HepG2 (cell line): Measurements from ENCODE around the gene PCSK7. TPM values are rescaled to one million over a fixed set of nuclear protein-coding genes. Genes with fewer than 3 reads are reported as not detected.

Experiments used
- RXRB ChIP-seq: IDR thresholded peaks from 2 replicates; pipeline ENCODE4 v1.6.1; 2016; ENCODE audit warnings: borderline replicate concordance, missing genetic modification reagents, missing compliant biosample characterization
- SMAD1 ChIP-seq: sonication (generic); formaldehyde crosslinking; IDR thresholded peaks from 2 replicates; pipeline ENCODE4 v1.4.0; 2020; ENCODE audit warnings: missing genetic modification reagents, low read depth, mild to moderate bottlenecking, borderline replicate concordance
- SMAD9 ChIP-seq: sonication (generic); formaldehyde crosslinking; IDR thresholded peaks from 2 replicates; pipeline ENCODE4 v1.5.1; 2020; ENCODE audit warnings: mild to moderate bottlenecking, missing genetic modification reagents
- SUZ12 ChIP-seq: fragments of 150-350 bp; IDR thresholded peaks from 2 replicates; pipeline ENCODE4 v1.6.1; 2014; ENCODE audit warnings: low read depth, low read length
- ZNF337 ChIP-seq: sonication (generic); formaldehyde crosslinking; IDR thresholded peaks from 2 replicates; pipeline ENCODE4 v1.5.1; 2020; ENCODE audit warnings: missing genetic modification reagents, low read depth, mild to moderate bottlenecking, borderline replicate concordance
- ZNF510 ChIP-seq: sonication (generic); formaldehyde crosslinking; IDR thresholded peaks from 2 replicates; pipeline ENCODE4 v1.4.0; 2020; ENCODE audit warnings: low read depth, mild to moderate bottlenecking, missing genetic modification reagents
- ZNF543 ChIP-seq: sonication (generic); formaldehyde crosslinking; IDR thresholded peaks from 2 replicates; pipeline ENCODE4 v1.4.0; 2020; ENCODE audit warnings: mild to moderate bottlenecking, missing genetic modification reagents
- ZNF773 ChIP-seq: sonication (generic); formaldehyde crosslinking; IDR thresholded peaks from 2 replicates; pipeline ENCODE4 v1.4.0; 2020; ENCODE audit warnings: missing genetic modification reagents, borderline replicate concordance
- polyA plus RNA-seq, 8 experiments: library from polyadenylated mRNA; depleted of rRNA in 3 of 8; stranded (reverse) in 7 of 8; unstranded in 1 of 8; fragments of >200 nt; fragmentation: Illumina TruSeq in 4 of 8; extraction: Trizol in 4 of 8; gene quantifications; 2 replicates each; pipeline versions ENCODE4 v1.2.1 to v1.2.3, GENCODE V29; 2011 to 2016; ENCODE audit warnings: low read depth in 4 of 8, missing spikeins in 1 of 8, mixed read lengths in 1 of 8; ENCODE audit not compliant: insufficient read depth in 1 of 8
- total RNA-seq, 5 experiments: library from RNA; depleted of rRNA; stranded (reverse); fragments of >200 nt; fragmentation: Illumina TruSeq; extraction: Trizol; gene quantifications; 2 replicates each; pipeline ENCODE4 v1.2.3, GENCODE V29; 2016; ENCODE audit warnings: low read depth in 1 of 5
- TF ChIP-seq, protein P1 (sequence below): sonication (generic); formaldehyde crosslinking; conservative IDR thresholded peaks from 2 replicates; pipeline ENCODE4 v1.8.0; 2022; ENCODE audit warnings: missing genetic modification reagents
- TF ChIP-seq, protein P2 (sequence below): sonication (generic); formaldehyde crosslinking; IDR thresholded peaks from 2 replicates; pipeline ENCODE4 v1.8.0; 2022; ENCODE audit warnings: mild to moderate bottlenecking, missing genetic modification reagents, moderate library complexity
- TF ChIP-seq, protein P3 (sequence below): sonication (generic); formaldehyde crosslinking; IDR thresholded peaks from 2 replicates; pipeline ENCODE4; 2020; ENCODE audit warnings: missing genetic modification reagents, mild to moderate bottlenecking, borderline replicate concordance
- TF ChIP-seq, protein P4 (sequence below): IDR thresholded peaks from 2 replicates; pipeline ENCODE4 v1.6.1; 2016; ENCODE audit warnings: missing biosample characterization, missing genetic modification reagents, low read depth
- TF ChIP-seq, protein P5 (sequence below): IDR thresholded peaks from 2 replicates; pipeline ENCODE4 v1.6.1; 2012; ENCODE audit warnings: low read length, improper control_type of control experiment
- TF ChIP-seq, protein P6 (sequence below): sonication (generic); formaldehyde crosslinking; IDR thresholded peaks from 2 replicates; pipeline ENCODE4 v1.5.0; 2020; ENCODE audit warnings: mild to moderate bottlenecking, missing genetic modification reagents

Gene PCSK7
- total and polyA plus RNA-seq, 2 of the 13 experiments (the other 11 are each of a cell fraction or from before 2014, with no cell fraction given): 13.4 to 13.8 TPM

DNA sequence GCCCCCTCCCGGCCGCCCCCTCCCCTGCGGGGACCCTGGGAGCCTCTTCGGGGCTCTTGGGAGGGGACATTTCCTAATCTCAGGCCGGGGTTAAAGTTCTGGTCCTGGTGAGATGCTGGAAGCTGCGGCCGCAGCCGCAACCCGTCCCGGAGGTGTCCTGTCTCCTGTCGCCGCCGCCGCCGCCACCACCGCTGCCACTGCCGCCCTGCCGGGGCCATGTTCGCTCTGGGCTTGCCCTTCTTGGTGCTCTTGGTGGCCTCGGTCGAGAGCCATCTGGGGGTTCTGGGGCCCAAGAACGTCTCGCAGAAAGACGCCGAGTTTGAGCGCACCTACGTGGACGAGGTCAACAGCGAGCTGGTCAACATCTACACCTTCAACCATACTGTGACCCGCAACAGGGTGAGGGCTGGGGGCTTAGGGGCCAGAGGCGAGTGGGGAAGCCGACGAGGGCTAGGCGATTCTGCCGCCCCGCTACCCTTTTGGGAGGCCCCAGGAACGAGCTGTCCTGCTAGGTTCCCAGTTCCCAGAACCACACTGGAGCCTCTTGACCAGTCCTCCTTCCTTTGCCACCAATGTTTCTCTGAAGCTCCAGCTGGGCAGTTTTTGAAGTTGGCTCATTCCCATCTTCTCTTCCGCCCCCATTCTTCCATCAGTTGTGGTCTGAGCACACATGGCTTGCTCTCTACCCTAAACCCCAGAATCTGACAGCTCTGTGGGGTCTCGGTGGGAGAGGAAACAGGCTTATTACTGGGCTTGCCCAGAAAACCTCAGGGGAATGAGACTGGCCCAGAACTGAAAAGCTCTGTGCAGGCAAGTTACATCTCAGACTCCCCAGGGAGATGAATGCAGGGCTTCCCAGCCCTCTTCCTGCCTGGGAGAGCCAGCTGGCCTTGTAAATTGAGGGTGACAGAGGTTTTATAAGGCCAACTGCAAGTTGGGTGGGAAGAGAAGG, 52.5 kb downstream of the PCSK7 start (continued):
- TF ChIP-seq SMAD9 (CRISPR knock-in tag) (peak; percentile 58; the same call in 1 of the 2 replicates), ZNF773 (CRISPR knock-in tag) (no peak), SUZ12 (no peak), ZNF337 (CRISPR knock-in tag) (0 out of 2 replicates have a peak, but pooled peaks have one; percentile 71), ZNF510 (CRISPR knock-in tag) (no peak), RXRB (CRISPR knock-in tag) (no peak), ZNF543 (CRISPR knock-in tag) (no peak), SMAD1 (CRISPR knock-in tag) (0 out of 2 replicates have a peak, but pooled peaks have one; percentile 12)
- TF ChIP-seq, protein P1, sequence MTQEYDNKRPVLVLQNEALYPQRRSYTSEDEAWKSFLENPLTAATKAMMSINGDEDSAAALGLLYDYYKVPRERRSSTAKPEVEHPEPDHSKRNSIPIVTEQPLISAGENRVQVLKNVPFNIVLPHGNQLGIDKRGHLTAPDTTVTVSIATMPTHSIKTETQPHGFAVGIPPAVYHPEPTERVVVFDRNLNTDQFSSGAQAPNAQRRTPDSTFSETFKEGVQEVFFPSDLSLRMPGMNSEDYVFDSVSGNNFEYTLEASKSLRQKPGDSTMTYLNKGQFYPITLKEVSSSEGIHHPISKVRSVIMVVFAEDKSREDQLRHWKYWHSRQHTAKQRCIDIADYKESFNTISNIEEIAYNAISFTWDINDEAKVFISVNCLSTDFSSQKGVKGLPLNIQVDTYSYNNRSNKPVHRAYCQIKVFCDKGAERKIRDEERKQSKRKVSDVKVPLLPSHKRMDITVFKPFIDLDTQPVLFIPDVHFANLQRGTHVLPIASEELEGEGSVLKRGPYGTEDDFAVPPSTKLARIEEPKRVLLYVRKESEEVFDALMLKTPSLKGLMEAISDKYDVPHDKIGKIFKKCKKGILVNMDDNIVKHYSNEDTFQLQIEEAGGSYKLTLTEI (CRISPR knock-in tag): no peak
- TF ChIP-seq, protein P2, sequence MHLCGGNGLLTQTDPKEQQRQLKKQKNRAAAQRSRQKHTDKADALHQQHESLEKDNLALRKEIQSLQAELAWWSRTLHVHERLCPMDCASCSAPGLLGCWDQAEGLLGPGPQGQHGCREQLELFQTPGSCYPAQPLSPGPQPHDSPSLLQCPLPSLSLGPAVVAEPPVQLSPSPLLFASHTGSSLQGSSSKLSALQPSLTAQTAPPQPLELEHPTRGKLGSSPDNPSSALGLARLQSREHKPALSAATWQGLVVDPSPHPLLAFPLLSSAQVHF (CRISPR knock-in tag): no peak
- TF ChIP-seq, protein P3, sequence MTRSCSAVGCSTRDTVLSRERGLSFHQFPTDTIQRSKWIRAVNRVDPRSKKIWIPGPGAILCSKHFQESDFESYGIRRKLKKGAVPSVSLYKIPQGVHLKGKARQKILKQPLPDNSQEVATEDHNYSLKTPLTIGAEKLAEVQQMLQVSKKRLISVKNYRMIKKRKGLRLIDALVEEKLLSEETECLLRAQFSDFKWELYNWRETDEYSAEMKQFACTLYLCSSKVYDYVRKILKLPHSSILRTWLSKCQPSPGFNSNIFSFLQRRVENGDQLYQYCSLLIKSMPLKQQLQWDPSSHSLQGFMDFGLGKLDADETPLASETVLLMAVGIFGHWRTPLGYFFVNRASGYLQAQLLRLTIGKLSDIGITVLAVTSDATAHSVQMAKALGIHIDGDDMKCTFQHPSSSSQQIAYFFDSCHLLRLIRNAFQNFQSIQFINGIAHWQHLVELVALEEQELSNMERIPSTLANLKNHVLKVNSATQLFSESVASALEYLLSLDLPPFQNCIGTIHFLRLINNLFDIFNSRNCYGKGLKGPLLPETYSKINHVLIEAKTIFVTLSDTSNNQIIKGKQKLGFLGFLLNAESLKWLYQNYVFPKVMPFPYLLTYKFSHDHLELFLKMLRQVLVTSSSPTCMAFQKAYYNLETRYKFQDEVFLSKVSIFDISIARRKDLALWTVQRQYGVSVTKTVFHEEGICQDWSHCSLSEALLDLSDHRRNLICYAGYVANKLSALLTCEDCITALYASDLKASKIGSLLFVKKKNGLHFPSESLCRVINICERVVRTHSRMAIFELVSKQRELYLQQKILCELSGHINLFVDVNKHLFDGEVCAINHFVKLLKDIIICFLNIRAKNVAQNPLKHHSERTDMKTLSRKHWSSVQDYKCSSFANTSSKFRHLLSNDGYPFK (CRISPR knock-in tag): peak; percentile 12; the same call in 1 of the 2 replicates
- TF ChIP-seq, protein P4, sequence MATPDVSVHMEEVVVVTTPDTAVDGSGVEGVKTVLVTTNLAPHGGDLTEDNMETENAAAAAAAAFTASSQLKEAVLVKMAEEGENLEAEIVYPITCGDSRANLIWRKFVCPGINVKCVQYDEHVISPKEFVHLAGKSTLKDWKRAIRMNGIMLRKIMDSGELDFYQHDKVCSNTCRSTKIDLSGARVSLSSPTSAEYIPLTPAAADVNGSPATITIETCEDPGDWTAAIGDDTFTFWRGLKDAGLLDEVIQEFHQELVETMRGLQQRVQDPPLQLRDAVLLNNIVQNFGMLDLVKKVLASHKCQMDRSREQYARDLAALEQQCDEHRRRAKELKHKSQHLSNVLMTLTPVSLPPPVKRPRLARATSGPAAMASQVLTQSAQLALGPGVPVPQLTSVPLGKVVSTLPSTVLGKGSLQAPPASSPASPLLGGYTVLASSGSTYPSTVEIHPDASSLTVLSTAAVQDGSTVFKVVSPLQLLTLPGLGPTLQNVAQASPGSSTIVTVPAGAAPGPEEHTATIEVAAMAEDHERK (CRISPR knock-in tag): no peak
- TF ChIP-seq, protein P5, sequence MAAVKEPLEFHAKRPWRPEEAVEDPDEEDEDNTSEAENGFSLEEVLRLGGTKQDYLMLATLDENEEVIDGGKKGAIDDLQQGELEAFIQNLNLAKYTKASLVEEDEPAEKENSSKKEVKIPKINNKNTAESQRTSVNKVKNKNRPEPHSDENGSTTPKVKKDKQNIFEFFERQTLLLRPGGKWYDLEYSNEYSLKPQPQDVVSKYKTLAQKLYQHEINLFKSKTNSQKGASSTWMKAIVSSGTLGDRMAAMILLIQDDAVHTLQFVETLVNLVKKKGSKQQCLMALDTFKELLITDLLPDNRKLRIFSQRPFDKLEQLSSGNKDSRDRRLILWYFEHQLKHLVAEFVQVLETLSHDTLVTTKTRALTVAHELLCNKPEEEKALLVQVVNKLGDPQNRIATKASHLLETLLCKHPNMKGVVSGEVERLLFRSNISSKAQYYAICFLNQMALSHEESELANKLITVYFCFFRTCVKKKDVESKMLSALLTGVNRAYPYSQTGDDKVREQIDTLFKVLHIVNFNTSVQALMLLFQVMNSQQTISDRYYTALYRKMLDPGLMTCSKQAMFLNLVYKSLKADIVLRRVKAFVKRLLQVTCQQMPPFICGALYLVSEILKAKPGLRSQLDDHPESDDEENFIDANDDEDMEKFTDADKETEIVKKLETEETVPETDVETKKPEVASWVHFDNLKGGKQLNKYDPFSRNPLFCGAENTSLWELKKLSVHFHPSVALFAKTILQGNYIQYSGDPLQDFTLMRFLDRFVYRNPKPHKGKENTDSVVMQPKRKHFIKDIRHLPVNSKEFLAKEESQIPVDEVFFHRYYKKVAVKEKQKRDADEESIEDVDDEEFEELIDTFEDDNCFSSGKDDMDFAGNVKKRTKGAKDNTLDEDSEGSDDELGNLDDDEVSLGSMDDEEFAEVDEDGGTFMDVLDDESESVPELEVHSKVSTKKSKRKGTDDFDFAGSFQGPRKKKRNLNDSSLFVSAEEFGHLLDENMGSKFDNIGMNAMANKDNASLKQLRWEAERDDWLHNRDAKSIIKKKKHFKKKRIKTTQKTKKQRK: no peak
- TF ChIP-seq, protein P6, sequence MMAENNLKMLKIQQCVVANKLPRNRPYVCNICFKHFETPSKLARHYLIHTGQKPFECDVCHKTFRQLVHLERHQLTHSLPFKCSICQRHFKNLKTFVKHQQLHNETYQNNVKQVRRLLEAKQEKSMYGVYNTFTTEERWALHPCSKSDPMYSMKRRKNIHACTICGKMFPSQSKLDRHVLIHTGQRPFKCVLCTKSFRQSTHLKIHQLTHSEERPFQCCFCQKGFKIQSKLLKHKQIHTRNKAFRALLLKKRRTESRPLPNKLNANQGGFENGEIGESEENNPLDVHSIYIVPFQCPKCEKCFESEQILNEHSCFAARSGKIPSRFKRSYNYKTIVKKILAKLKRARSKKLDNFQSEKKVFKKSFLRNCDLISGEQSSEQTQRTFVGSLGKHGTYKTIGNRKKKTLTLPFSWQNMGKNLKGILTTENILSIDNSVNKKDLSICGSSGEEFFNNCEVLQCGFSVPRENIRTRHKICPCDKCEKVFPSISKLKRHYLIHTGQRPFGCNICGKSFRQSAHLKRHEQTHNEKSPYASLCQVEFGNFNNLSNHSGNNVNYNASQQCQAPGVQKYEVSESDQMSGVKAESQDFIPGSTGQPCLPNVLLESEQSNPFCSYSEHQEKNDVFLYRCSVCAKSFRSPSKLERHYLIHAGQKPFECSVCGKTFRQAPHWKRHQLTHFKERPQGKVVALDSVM (CRISPR knock-in tag): no peak
